GM21529 (cell line): Measurements from ENCODE around the gene GPR149.
A peak's percentile ranks its signal among the peaks of the same experiment; 100 is the strongest.
"Not testable (repeated sequence)": the region's sequence is repeated elsewhere in the genome, so short reads cannot be mapped to it uniquely, and the experiment has no call there.

ENCODE experiments used
- ATAC-seq: cut with Tn5 transposase; IDR thresholded peaks from one replicate; pipeline ENCODE4 v1.9.1; 2021; ENCODE audit not compliant: unreplicated experiment

The GPR149 gene, protein sequence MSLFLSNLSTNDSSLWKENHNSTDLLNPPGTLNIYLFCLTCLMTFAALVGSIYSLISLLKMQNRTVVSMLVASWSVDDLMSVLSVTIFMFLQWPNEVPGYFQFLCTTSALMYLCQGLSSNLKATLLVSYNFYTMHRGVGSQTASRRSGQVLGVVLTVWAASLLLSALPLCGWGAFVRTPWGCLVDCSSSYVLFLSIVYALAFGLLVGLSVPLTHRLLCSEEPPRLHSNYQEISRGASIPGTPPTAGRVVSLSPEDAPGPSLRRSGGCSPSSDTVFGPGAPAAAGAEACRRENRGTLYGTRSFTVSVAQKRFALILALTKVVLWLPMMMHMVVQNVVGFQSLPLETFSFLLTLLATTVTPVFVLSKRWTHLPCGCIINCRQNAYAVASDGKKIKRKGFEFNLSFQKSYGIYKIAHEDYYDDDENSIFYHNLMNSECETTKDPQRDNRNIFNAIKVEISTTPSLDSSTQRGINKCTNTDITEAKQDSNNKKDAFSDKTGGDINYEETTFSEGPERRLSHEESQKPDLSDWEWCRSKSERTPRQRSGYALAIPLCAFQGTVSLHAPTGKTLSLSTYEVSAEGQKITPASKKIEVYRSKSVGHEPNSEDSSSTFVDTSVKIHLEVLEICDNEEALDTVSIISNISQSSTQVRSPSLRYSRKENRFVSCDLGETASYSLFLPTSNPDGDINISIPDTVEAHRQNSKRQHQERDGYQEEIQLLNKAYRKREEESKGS

GRCh38 chr3:154430014-154430413, at the start of gene GPR149:
Gene GPR149 (minus strand): TSS chr3:154430190. CDS start chr3:154429615, 575 bp downstream.
- ATAC-seq = no peak

- no peak for ATAC-seq
Observed at GRCh38 chr3:154473769-154474168, 43.8 kb upstream of the GPR149 start.

DNA sequence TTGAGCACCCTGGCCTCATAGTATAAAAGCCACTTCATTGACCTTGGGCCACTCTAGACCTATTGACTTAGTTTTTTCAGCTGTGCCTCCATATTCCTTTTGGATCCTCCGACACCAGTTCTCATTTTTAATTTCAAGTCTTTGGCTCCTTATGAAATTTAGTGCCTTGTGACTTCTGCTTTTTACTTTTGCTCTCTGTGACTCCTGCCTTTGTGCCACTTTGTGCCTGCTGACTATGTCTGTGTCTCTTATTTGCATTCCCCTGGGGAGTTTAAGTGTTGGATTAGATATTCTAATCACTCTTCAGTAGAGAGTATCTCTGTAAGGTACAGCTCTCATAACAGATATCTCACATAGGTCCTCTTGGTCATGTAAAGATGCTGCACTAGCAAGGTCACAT, 39.6 kb upstream of the GPR149 start:
- ATAC-seq = no peak

- no peak for ATAC-seq
Observed at GRCh38 chr3:154464440-154465190, 34.6 kb upstream of the GPR149 start.

DNA sequence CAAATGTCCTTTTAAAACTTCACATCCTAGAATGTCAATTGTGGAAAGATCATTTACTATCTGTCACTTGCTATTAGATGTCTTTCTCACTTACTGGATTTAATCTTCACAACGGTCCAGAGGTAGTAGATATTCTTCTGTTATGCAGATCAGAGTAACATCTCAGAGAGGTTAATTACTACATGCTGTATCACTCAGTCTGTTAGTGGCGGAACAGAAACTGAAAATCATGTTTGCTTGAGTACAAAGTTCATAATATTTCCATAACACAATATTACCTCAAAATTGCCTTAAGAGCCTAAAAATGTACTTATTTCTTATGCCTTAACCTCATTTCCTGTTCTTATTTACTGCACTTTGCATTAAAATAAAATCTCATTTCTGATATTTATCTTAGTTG, 28.6 kb upstream of the GPR149 start:
- no peak for ATAC-seq

GRCh38 chr3:154439081-154439480, 9.1 kb upstream of the GPR149 start:
- not testable (repeated sequence) for ATAC-seq

DNA sequence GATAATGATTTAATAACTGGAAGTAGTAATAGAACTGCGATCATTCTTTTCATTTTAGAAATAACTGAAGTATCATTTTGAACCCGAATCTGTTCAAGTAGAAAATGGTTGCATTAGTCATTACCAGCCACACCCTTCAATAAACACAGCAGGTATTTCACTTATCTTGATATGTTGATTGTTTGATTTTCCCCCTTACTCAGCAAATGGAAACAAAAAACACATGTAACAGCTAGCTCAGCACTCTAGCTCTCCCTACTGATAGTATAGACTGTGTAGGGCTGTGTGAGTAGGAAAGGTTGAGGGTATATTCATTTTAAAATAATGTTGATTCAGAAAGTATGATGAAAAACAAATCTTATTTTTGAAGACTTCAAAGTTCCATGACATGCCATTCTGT, 1.1 kb upstream of the GPR149 start:
- ATAC-seq = no peak

DNA sequence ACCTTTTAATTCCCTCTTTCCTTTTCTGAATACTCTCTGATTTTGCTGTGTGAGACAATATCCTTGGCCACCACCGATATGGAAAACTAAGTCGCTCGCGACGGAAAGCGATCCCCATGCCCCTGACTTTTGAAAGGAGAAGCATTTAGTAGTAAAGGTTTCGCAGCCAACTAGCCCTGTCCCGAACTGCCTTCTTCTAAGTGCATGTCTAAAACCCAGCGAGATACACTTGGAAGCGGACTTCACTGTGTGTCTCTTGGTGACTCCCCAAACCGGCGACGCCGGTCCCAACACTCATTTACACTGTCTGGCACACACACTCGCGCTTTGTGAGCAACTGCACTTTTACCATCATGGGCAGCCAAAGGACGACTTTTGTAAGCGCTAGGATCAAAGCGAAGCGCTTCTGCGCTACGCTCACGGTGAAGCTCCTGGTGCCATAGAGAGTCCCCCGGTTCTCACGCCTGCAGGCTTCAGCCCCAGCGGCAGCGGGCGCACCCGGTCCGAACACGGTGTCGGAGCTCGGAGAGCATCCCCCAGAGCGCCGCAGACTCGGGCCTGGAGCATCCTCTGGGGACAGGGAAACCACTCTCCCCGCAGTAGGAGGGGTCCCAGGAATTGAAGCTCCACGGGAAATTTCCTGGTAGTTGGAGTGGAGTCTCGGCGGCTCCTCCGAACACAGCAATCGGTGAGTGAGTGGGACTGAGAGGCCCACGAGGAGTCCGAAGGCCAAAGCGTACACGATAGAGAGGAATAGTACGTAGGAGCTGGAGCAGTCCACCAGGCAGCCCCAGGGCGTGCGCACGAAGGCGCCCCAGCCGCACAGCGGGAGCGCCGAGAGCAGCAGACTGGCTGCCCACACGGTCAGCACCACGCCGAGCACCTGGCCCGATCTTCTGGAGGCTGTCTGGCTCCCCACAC, 1.4 kb downstream of the GPR149 start:
- ATAC-seq = no peak

DNA sequence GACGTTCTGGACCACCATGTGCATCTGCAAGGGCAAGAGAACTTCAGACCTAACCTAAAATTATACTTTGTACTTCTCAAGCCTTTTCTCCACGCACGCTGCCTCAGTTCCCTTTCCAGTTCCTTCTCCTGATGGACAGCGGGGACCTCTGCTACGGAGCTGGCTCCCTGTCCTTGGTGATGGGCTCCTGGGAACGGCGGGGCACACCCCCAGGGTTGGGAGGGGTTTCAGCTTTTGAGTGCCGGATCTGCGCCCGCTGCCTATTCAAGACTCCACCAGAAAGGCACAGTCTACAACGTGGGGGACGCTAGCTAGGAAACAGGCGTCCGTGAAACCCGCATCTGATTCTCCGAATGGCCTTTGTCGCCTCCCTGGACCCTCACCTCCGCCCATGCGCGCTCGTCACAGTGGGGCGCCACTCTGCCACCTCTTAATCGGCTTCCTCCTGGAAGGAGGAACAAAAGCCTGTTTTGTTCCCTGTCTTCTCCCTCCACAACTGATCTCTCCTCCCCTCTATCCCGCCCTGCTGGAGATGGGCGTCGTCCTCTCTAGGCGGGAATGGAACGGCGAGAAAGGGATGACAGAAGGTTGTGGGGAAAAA, 2.2 kb downstream of the GPR149 start:
- no peak for ATAC-seq

- ATAC-seq = no peak
Observed at GRCh38 chr3:154422694-154423093, 7.3 kb downstream of the GPR149 start.

GRCh38 chr3:154421083-154421482, 8.9 kb downstream of the GPR149 start:
- no peak for ATAC-seq

GRCh38 chr3:154398084-154398967, 31.7 kb downstream of the GPR149 start:
- peak; percentile 95 for ATAC-seq

DNA sequence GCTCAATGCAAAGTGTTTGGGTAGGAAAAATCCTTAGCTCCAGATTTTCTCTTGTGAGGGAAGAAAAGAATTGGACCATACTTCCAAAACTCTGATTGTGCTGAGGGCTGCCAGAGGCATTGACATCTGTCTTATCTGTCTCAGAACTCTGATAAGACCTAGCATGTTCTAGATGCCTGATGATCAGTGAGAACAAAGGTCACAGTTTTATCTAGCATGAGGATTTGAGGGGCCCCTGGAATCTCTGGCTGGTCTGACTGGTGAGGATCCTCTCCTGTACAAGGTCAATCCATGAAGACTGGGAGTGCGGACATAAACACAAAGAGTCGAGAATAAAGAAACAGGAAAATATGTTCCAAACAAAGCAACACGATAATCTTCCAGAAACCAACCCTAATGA, 40.1 kb downstream of the GPR149 start:
- ATAC-seq = no peak

- no peak for ATAC-seq
Observed at GRCh38 chr3:154384479-154384878, 45.5 kb downstream of the GPR149 start.

DNA sequence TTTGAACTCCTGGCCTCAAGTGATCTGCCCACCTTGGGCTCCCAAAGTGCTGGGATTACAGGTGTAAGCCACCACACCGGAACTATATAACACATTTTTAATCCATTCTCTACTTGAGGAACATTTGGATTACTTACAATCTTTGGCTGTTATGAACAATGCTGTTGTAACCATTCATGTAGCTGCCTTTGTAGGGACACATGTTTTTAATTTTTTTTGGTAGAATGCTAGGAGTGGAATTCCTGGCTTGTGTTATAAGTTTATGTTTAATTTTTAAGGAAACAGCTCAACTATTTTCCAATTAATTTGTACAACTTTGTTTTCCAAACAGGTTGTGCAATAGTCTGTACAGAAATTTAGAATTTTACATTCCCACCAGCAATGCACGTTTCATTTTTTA, 51.7 kb downstream of the GPR149 start:
- ATAC-seq = no peak

DNA sequence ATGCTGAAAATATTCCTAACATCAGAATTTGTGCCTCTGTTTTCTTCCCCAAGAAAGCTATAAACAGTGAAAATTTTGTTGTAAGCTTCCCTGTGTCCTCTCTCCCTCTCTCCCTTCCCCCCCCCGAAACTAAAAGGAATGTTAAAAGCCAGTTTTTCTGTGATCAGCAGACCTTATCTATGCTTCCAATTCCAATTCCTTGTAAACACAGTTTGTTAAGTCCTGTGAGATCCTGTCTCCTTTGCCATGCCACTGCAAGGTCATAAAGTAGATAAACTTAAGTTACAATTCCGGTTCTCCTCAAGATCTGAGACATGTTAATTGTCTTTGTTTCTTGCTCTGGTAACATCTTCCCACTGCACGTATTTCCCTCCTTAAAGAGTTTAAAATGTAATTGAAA, 62.8 kb downstream of the GPR149 start:
- ATAC-seq = no peak

DNA sequence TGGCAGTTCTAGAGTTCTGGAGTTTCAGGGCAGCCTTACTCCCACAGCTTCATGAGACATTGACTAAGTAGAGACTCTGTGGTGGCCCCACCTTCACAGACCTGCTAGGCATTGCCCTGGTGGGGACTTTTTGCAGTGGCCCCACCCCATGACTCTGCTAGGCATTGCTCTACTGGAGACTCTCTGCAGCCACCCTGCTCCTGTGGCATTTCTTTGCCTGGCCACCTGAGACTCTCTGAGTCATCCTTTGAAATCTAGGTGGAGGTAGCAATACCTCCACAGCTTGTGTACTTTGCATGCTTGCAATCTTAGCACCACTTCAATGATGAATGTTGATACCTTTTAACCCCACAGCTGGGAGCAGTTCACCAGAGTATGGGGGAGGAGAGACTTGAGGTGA, 65.1 kb downstream of the GPR149 start:
- no peak for ATAC-seq

DNA sequence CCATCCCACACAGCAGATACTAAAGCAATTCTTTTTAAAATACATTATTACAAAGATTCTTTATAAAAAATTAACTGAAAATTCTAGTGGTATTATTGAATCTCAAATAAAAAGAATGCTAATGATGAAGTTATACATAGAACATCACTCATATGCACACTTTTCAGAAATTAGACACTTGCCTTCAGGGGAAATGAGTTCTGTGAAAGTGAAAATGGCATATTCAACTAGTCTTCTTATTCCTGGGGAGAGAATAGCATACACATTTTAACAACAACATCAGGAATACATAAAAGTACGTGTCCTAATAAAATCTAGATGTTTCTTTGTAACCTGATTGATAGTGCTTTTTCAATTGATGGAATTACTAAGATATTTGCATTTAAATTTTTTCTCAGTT, 68.9 kb downstream of the GPR149 start:
- no peak for ATAC-seq

DNA sequence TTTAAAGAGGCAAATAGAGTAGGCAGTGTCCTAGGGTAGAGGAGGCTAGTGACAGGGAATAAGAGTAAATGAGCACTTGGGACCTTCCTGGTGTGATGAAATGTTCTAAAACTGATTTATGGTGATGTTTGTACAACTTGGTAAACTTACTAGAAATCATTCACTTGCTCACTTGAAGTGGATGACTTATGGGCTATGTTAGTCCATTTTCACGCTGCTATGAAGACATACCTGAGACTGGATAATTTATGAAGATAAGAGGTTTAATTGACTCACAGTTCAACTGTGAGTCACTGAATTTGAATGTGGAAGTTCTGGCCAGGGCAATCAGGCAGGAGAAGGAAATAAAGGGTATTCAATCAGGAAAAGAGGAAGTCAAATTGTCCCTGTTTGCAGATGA, 74.0 kb downstream of the GPR149 start:
- ATAC-seq = no peak
